ENCODE results near the gene INKA2. TPM values are rescaled to one million over a fixed set of nuclear protein-coding genes. Genes with fewer than 3 reads are reported as not detected.

The INKA2 gene
- total and polyA plus RNA-seq, 4 donors, result 0.26 to 0.67 (median 0.52) TPM

DNA sequence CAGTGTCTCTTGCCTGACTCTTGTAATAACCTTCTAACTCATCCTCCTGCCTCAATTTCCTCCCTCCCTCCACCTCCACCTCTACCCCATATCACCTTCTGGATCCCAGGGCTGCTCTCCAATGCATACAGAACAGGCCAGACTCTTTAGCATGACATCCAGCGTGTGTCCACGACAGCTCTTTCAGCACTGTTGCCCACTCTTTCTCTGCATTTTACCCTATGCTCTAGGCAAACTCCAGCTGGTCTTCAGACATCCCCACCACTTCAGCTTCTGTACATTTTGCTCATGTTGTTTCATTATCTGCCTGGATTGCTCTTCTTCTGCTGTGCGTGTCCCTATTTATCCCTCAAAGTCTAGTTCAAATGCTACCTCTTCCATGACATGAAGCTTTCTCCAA, 4.8 kb downstream of the INKA2 start:
- no peaks in the 10 kb centered on the region for H3K9me3 ChIP-seq (ENCODE audit: control insufficient read depth in 4 of 4, low read length in 3 of 4)
- TF ChIP-seq GABPA (IDR thresholded peaks at IDR 0.05 in 1 of 2, conservative IDR thresholded peaks at IDR 0.05 in 1 of 2) (no peak), JUND (IDR thresholded peaks at IDR 0.05) (no peak), RAD21 (IDR thresholded peaks at IDR 0.05) (no peak)
- H3K4me3 ChIP-seq (ENCODE audit: low read depth in 1 of 3, low read length in 3 of 3), result no peak overlapping the region
- DNase-seq (ENCODE audit: low spot score), result no peak
- H3K4me1 ChIP-seq (ENCODE audit: control insufficient read depth in 4 of 4, insufficient read depth in 4 of 4, low read length in 3 of 4), result peaks cover 0 to 19% (median 8%) of the 10 kb centered on the region in 4 donors
- H3K36me3 ChIP-seq (ENCODE audit: control insufficient read depth in 4 of 4, insufficient read depth in 3 of 4, low read depth in 1 of 4, low read length in 3 of 4), result no peaks in the 10 kb centered on the region
- H3K27me3 ChIP-seq (ENCODE audit: control insufficient read depth in 4 of 4, insufficient read depth in 4 of 4, low read length in 3 of 4), result no peaks in the 10 kb centered on the region
- no peak overlapping the region for H3K9ac ChIP-seq (ENCODE audit: low read depth in 1 of 2, low read length in 2 of 2)
- 97% methylated on average over 3 of the region's 3 CpGs for WGBS
- no peak overlapping the region for H3K27ac ChIP-seq (ENCODE audit: low read depth in 1 of 2, low read length in 2 of 2)

DNA sequence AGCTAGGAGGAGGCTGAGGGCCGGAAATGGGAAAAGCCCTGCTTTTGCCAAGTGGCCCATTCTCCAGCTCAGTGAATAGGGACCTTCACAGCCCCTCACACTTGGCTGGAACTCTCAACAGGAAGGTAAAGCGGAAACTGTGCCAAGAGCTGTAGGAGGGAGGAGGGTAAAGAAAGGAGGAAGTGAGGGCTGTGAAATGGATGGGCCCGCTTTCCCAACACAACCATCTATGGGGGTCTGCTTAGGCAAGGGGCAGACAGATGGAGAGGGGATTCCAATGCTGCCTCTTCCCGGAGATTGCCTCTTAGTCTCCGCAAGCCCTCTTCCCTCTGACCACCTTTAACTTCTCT, 5.2 kb downstream of the INKA2 start:
- Histone ChIP-seq H3K27me3 (ENCODE audit: control insufficient read depth in 4 of 4, insufficient read depth in 4 of 4, low read length in 3 of 4) (no peaks in the 10 kb centered on the region), H3K27ac (ENCODE audit: low read depth in 1 of 2, low read length in 2 of 2) (peak overlapping the region; percentile 1 to 71), H3K9ac (ENCODE audit: low read depth in 1 of 2, low read length in 2 of 2) (no peak overlapping the region), H3K9me3 (ENCODE audit: control insufficient read depth in 4 of 4, low read length in 3 of 4) (no peaks in the 10 kb centered on the region), H3K4me3 (ENCODE audit: low read depth in 1 of 3, low read length in 3 of 3) (no peak overlapping the region), H3K36me3 (ENCODE audit: control insufficient read depth in 4 of 4, insufficient read depth in 3 of 4, low read depth in 1 of 4, low read length in 3 of 4) (no peaks in the 10 kb centered on the region), H3K4me1 (ENCODE audit: control insufficient read depth in 4 of 4, insufficient read depth in 4 of 4, low read length in 3 of 4) (peaks cover 0 to 15% (median 6%) of the 10 kb centered on the region in 4 donors)
- no peak for DNase-seq (ENCODE audit: low spot score)
- TF ChIP-seq FOXA2 (IDR thresholded peaks at IDR 0.05) (no peak), YY1 (IDR thresholded peaks at IDR 0.05) (no peak), HNF4A (conservative IDR thresholded peaks at IDR 0.05) (no peak), JUND (IDR thresholded peaks at IDR 0.05) (no peak), NR2F2 (IDR thresholded peaks at IDR 0.05) (no peak), FOXA1 (IDR thresholded peaks at IDR 0.05) (no peak), RAD21 (IDR thresholded peaks at IDR 0.05) (no peak), TAF1 (conservative IDR thresholded peaks at IDR 0.05) (no peak), GABPA (IDR thresholded peaks at IDR 0.05 in 1 of 2, conservative IDR thresholded peaks at IDR 0.05 in 1 of 2) (no peak), RXRA (IDR thresholded peaks at IDR 0.05) (no peak), SP1 (IDR thresholded peaks at IDR 0.05) (no peak), EGR1 (IDR thresholded peaks at IDR 0.05; ENCODE audit: low read depth in 2 of 2) (no peak), HNF4G (IDR thresholded peaks at IDR 0.05) (no peak)
- TF ChIP-seq, protein P1, sequence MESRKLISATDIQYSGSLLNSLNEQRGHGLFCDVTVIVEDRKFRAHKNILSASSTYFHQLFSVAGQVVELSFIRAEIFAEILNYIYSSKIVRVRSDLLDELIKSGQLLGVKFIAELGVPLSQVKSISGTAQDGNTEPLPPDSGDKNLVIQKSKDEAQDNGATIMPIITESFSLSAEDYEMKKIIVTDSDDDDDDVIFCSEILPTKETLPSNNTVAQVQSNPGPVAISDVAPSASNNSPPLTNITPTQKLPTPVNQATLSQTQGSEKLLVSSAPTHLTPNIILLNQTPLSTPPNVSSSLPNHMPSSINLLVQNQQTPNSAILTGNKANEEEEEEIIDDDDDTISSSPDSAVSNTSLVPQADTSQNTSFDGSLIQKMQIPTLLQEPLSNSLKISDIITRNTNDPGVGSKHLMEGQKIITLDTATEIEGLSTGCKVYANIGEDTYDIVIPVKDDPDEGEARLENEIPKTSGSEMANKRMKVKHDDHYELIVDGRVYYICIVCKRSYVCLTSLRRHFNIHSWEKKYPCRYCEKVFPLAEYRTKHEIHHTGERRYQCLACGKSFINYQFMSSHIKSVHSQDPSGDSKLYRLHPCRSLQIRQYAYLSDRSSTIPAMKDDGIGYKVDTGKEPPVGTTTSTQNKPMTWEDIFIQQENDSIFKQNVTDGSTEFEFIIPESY (IDR thresholded peaks at IDR 0.05), result no peak
- TF ChIP-seq, protein P2, sequence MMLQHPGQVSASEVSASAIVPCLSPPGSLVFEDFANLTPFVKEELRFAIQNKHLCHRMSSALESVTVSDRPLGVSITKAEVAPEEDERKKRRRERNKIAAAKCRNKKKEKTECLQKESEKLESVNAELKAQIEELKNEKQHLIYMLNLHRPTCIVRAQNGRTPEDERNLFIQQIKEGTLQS (IDR thresholded peaks at IDR 0.05), result no peak
- TF ChIP-seq, protein P3, sequence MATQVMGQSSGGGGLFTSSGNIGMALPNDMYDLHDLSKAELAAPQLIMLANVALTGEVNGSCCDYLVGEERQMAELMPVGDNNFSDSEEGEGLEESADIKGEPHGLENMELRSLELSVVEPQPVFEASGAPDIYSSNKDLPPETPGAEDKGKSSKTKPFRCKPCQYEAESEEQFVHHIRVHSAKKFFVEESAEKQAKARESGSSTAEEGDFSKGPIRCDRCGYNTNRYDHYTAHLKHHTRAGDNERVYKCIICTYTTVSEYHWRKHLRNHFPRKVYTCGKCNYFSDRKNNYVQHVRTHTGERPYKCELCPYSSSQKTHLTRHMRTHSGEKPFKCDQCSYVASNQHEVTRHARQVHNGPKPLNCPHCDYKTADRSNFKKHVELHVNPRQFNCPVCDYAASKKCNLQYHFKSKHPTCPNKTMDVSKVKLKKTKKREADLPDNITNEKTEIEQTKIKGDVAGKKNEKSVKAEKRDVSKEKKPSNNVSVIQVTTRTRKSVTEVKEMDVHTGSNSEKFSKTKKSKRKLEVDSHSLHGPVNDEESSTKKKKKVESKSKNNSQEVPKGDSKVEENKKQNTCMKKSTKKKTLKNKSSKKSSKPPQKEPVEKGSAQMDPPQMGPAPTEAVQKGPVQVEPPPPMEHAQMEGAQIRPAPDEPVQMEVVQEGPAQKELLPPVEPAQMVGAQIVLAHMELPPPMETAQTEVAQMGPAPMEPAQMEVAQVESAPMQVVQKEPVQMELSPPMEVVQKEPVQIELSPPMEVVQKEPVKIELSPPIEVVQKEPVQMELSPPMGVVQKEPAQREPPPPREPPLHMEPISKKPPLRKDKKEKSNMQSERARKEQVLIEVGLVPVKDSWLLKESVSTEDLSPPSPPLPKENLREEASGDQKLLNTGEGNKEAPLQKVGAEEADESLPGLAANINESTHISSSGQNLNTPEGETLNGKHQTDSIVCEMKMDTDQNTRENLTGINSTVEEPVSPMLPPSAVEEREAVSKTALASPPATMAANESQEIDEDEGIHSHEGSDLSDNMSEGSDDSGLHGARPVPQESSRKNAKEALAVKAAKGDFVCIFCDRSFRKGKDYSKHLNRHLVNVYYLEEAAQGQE (IDR thresholded peaks at IDR 0.05), result no peak
- TF ChIP-seq, protein P4, sequence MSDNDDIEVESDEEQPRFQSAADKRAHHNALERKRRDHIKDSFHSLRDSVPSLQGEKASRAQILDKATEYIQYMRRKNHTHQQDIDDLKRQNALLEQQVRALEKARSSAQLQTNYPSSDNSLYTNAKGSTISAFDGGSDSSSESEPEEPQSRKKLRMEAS (IDR thresholded peaks at IDR 0.05), result no peak
- TF ChIP-seq, protein P5, sequence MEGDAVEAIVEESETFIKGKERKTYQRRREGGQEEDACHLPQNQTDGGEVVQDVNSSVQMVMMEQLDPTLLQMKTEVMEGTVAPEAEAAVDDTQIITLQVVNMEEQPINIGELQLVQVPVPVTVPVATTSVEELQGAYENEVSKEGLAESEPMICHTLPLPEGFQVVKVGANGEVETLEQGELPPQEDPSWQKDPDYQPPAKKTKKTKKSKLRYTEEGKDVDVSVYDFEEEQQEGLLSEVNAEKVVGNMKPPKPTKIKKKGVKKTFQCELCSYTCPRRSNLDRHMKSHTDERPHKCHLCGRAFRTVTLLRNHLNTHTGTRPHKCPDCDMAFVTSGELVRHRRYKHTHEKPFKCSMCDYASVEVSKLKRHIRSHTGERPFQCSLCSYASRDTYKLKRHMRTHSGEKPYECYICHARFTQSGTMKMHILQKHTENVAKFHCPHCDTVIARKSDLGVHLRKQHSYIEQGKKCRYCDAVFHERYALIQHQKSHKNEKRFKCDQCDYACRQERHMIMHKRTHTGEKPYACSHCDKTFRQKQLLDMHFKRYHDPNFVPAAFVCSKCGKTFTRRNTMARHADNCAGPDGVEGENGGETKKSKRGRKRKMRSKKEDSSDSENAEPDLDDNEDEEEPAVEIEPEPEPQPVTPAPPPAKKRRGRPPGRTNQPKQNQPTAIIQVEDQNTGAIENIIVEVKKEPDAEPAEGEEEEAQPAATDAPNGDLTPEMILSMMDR (IDR thresholded peaks at IDR 0.05; ENCODE audit: low read depth, low read length, missing input control), result no peak
- 80% methylated on average over 5 of the region's 5 CpGs for WGBS
